Central memory CD8-positive, alpha-beta T cell (primary cell): ENCODE results near the gene SAP30BP.
"Not testable (repeated sequence)": the region's sequence is repeated elsewhere in the genome, so short reads cannot be mapped to it uniquely, and the experiment has no call there.

ENCODE experiments used
- ATAC-seq: fragments of 150-1000 bp; cut with Tn5 transposase; replicated peaks from 2 replicates; pipeline ENCODE4 v1.10.0; 2022; ENCODE audit warnings: mild to moderate bottlenecking, moderate FRiP score, moderate number of reproducible peaks; ENCODE audit not compliant: poor library complexity, severe bottlenecking; ENCODE audit errors: extremely low read depth
- DNase-seq, 2 donors: peaks; one replicate each; pipeline ENCODE4 v3.0.0; 2021; ENCODE audit warnings: low spot score in 2 of 2
- H3K27ac Mint-ChIP-seq: one replicate; pipeline ENCODE4 v1.8.0; 2022; ENCODE audit warnings: low read depth, mild to moderate bottlenecking, moderate library complexity, mixed read lengths
- H3K27me3 Mint-ChIP-seq: one replicate; pipeline ENCODE4 v1.8.0; 2022; ENCODE audit warnings: mixed read lengths
- H3K36me3 Mint-ChIP-seq: one replicate; pipeline ENCODE4 v1.8.0; 2022; ENCODE audit warnings: mild to moderate bottlenecking, moderate library complexity, mixed read lengths; ENCODE audit not compliant: insufficient read depth
- H3K4me1 Mint-ChIP-seq: one replicate; pipeline ENCODE4 v1.8.0; 2022; ENCODE audit warnings: mixed read lengths
- H3K4me3 Mint-ChIP-seq: one replicate; pipeline ENCODE4 v1.8.0; 2022; ENCODE audit warnings: mild to moderate bottlenecking, moderate library complexity, mixed read lengths
- H3K9me3 Mint-ChIP-seq: one replicate; pipeline ENCODE4 v1.8.0; 2022; ENCODE audit warnings: mixed read lengths

The SAP30BP gene

GRCh38 chr17:75636381-75637142 is 30.6 kb upstream of the SAP30BP start:
- no peak overlapping the region for H3K4me3 Mint-ChIP-seq
- no peaks in the 10 kb centered on the region for H3K9me3 Mint-ChIP-seq
- DNase-seq: no peak
- H3K27me3 Mint-ChIP-seq: no peaks in the 10 kb centered on the region
- peaks cover 6% of the 10 kb centered on the region for H3K4me1 Mint-ChIP-seq
- H3K36me3 Mint-ChIP-seq: no peaks in the 10 kb centered on the region
- no peak overlapping the region for H3K27ac Mint-ChIP-seq
- no peak for ATAC-seq

GRCh38 chr17:75637143-75637538 is 30.0 kb upstream of the SAP30BP start:
- Mint-ChIP-seq H3K4me1 (peaks cover 6% of the 10 kb centered on the region), H3K4me3 (no peak overlapping the region), H3K36me3 (no peaks in the 10 kb centered on the region), H3K27ac (no peak overlapping the region), H3K9me3 (no peaks in the 10 kb centered on the region), H3K27me3 (no peaks in the 10 kb centered on the region)
- ATAC-seq (no peak), DNase-seq (no peak)

GRCh38 chr17:75637551-75637950 is 29.6 kb upstream of the SAP30BP start:
- ATAC-seq: no peak
- no peak overlapping the region for H3K27ac Mint-ChIP-seq
- H3K27me3 Mint-ChIP-seq: no peaks in the 10 kb centered on the region
- no peak overlapping the region for H3K4me3 Mint-ChIP-seq
- no peaks in the 10 kb centered on the region for H3K9me3 Mint-ChIP-seq
- no peak for DNase-seq
- H3K36me3 Mint-ChIP-seq: no peaks in the 10 kb centered on the region
- peaks cover 6% of the 10 kb centered on the region for H3K4me1 Mint-ChIP-seq

GRCh38 chr17:75638039-75638438 is 29.1 kb upstream of the SAP30BP start:
- not testable (repeated sequence) for H3K4me1 Mint-ChIP-seq, DNase-seq, H3K9me3 Mint-ChIP-seq, H3K27ac Mint-ChIP-seq, H3K36me3 Mint-ChIP-seq, H3K27me3 Mint-ChIP-seq, H3K4me3 Mint-ChIP-seq, ATAC-seq

- no peaks in the 10 kb centered on the region for H3K27me3 Mint-ChIP-seq
- H3K4me1 Mint-ChIP-seq: peaks cover 3% of the 10 kb centered on the region
- no peak overlapping the region for H3K4me3 Mint-ChIP-seq
- no peak overlapping the region for H3K27ac Mint-ChIP-seq
- ATAC-seq (no peak), DNase-seq (no peak)
- no peaks in the 10 kb centered on the region for H3K9me3 Mint-ChIP-seq
- H3K36me3 Mint-ChIP-seq: no peaks in the 10 kb centered on the region
Observed at GRCh38 chr17:75638893-75639292, 28.2 kb upstream of the SAP30BP start.

- DNase-seq: no peak
- H3K4me1 Mint-ChIP-seq: no peaks in the 10 kb centered on the region
- H3K4me3 Mint-ChIP-seq: no peak overlapping the region
- no peak for ATAC-seq
- no peak overlapping the region for H3K27ac Mint-ChIP-seq
- H3K27me3 Mint-ChIP-seq: no peaks in the 10 kb centered on the region
- H3K36me3 Mint-ChIP-seq: no peaks in the 10 kb centered on the region
- H3K9me3 Mint-ChIP-seq: no peaks in the 10 kb centered on the region
Observed at GRCh38 chr17:75639327-75639726, 27.8 kb upstream of the SAP30BP start.

GRCh38 chr17:75639771-75640555 is 27.2 kb upstream of the SAP30BP start:
- no peaks in the 10 kb centered on the region for H3K36me3 Mint-ChIP-seq
- no peak overlapping the region for H3K27ac Mint-ChIP-seq
- no peaks in the 10 kb centered on the region for H3K9me3 Mint-ChIP-seq
- DNase-seq (no peak), ATAC-seq (no peak)
- H3K27me3 Mint-ChIP-seq: no peaks in the 10 kb centered on the region
- no peaks in the 10 kb centered on the region for H3K4me1 Mint-ChIP-seq
- H3K4me3 Mint-ChIP-seq: no peak overlapping the region

GRCh38 chr17:75640556-75641119 is 26.5 kb upstream of the SAP30BP start:
- Mint-ChIP-seq H3K36me3 (no peaks in the 10 kb centered on the region), H3K27ac (no peak overlapping the region)
- ATAC-seq: no peak

GRCh38 chr17:75641343-75641742 is 25.8 kb upstream of the SAP30BP start:
- no peaks in the 10 kb centered on the region for H3K4me1 Mint-ChIP-seq
- no peak overlapping the region for H3K27ac Mint-ChIP-seq

More at GRCh38 chr17:75640556-75641119, 26.5 kb upstream of the SAP30BP start:
- no peak for DNase-seq
- no peaks in the 10 kb centered on the region for H3K27me3 Mint-ChIP-seq
- no peaks in the 10 kb centered on the region for H3K9me3 Mint-ChIP-seq
- no peak overlapping the region for H3K4me3 Mint-ChIP-seq
- no peaks in the 10 kb centered on the region for H3K4me1 Mint-ChIP-seq

GRCh38 chr17:75642182-75642783 is 24.9 kb upstream of the SAP30BP start:
- Mint-ChIP-seq H3K4me1 (no peaks in the 10 kb centered on the region), H3K36me3 (no peaks in the 10 kb centered on the region), H3K27ac (no peak overlapping the region), H3K27me3 (no peaks in the 10 kb centered on the region), H3K9me3 (no peaks in the 10 kb centered on the region), H3K4me3 (no peak overlapping the region)
- DNase-seq (no peak), ATAC-seq (no peak)

More at GRCh38 chr17:75641343-75641742, 25.8 kb upstream of the SAP30BP start:
- H3K36me3 Mint-ChIP-seq: no peaks in the 10 kb centered on the region
- H3K27me3 Mint-ChIP-seq: no peaks in the 10 kb centered on the region
- no peaks in the 10 kb centered on the region for H3K9me3 Mint-ChIP-seq
- DNase-seq (no peak), ATAC-seq (no peak)
- H3K4me3 Mint-ChIP-seq: no peak overlapping the region

GRCh38 chr17:75642784-75643642 is 24.1 kb upstream of the SAP30BP start:
- ATAC-seq (no peak), DNase-seq (no peak)
- Mint-ChIP-seq H3K4me3 (no peak overlapping the region), H3K4me1 (no peaks in the 10 kb centered on the region), H3K9me3 (no peaks in the 10 kb centered on the region), H3K27me3 (no peaks in the 10 kb centered on the region), H3K27ac (no peak overlapping the region), H3K36me3 (no peaks in the 10 kb centered on the region)

- H3K27ac Mint-ChIP-seq: no peak overlapping the region
- H3K27me3 Mint-ChIP-seq: no peaks in the 10 kb centered on the region
- H3K9me3 Mint-ChIP-seq: no peaks in the 10 kb centered on the region
- no peak overlapping the region for H3K4me3 Mint-ChIP-seq
- H3K36me3 Mint-ChIP-seq: no peaks in the 10 kb centered on the region
- no peak for ATAC-seq
- H3K4me1 Mint-ChIP-seq: no peaks in the 10 kb centered on the region
- no peak for DNase-seq
Observed at GRCh38 chr17:75643643-75644017, 23.5 kb upstream of the SAP30BP start.
